Stimulated activated CD8-positive, alpha-beta memory T cell treated with anti-CD3 and anti-CD28 coated beads, Interleukin-12 subunit alpha, Interleukin-12 subunit beta, amount 100 ng/mL, for 1 hour (primary cell): ENCODE measurements around the gene SUN2.

Experiments used
- DNase-seq: peaks from one replicate; pipeline ENCODE4 v3.0.0-alpha.2; 2020; ENCODE audit warnings: low read depth

The SUN2 gene

GRCh38 chr22:38696606-38697424 lies 59.0 kb downstream of the SUN2 start:
- peak; percentile 23 for DNase-seq

DNA sequence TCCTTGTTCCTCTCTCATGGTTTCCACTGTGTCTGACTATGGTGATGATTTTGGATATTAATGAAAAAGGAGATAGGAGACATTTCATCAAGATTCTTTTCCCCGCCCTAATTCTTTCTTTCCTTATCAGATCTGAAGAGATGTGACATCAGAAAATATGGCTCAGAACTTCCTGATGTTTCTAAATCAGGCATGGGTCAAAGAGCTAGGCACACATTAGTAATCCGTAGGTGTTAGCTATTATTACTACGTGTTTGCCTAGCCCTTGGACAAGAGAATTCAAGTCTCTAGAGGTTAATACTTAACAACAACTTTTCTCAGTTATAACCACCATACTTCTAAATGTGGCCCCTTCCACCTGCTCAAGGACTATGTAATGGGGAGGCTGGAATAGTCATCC lies 60.9 kb downstream of the SUN2 start:
- DNase-seq: no peak

GRCh38 chr22:38694049-38694448 lies 61.7 kb downstream of the SUN2 start:
- no peak for DNase-seq

- no peak for DNase-seq
These were observed 66.1 kb downstream of the SUN2 start for GRCh38 chr22:38689651-38690050.

DNA sequence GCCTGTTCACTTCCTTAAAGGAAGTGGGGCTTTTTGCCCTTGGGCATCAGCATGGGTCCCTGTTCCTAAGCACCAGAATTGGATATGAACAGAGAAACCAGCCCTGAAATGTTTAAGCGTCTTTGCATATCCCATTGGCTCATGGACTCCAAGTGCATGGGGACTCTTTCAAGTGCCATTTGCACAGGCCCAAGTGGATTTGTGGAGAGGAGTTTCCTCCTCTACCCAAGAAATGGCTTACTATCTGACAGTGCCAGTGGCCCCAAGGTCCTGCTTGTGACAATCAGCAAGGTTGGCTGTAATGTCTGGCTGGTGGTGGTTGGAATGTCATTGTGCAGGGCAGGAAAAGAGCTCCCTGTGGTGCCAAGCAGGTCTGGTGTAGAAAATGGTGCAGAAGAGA lies 70.0 kb downstream of the SUN2 start:
- DNase-seq: no peak

- DNase-seq: no peak
These were observed 70.9 kb downstream of the SUN2 start for GRCh38 chr22:38684895-38685294.
